Ishikawa (cell line): ENCODE measurements around the gene AKR1B1.
A peak's percentile ranks its signal among the peaks of the same experiment; 100 is the strongest.

Experiments
- CREB1 ChIP-seq: IDR thresholded peaks from 2 replicates; pipeline ENCODE4 v1.6.1; 2012; ENCODE audit warnings: low read depth
- NFIC ChIP-seq: IDR thresholded peaks from 2 replicates; pipeline ENCODE4 v1.6.1; 2012
- TEAD4 ChIP-seq: IDR thresholded peaks from 2 replicates; pipeline ENCODE4 v1.6.1; 2012

Gene AKR1B1

DNA sequence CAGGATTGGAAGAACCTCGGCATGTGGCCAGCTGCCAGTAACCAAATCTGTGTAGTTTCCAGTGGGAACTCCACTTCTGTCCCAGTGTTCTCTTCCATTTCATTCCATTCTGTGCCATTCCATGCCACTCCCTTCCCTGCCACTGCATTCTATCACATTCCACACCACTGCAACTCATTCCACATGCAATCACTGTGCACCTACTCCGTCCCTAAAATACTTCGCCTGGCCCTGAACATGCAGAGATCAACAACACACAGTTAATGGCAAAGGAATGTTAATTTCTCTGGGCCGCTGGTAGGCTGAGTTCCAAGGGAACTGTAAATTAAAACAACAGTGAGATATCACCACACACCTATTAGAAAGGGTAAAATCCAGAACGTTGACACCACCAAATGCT, 64.8 kb downstream of the AKR1B1 start:
- 0 out of 2 replicates have a peak, but pooled peaks have one; percentile 6 for TF ChIP-seq TEAD4
- TF ChIP-seq CREB1: no peak
- TF ChIP-seq NFIC: no peak
